Caco-2 (cell line): ENCODE data around the gene APLF. TPM values are rescaled to one million over a fixed set of nuclear protein-coding genes. Genes with fewer than 3 reads are reported as not detected.

Experiments
- Bru-seq: library from RNA; stranded (reverse); fragments of 400-500 nt; gene quantifications from one replicate; lab custom pipeline; 2021; lab: Mats Ljungman, UMichigan
- BruChase-seq, 2 experiments: library from RNA; stranded (reverse); fragments of 400-500 nt; gene quantifications; one replicate each; lab custom pipeline; 2021; lab: Mats Ljungman, UMichigan
- BruUV-seq: library from RNA; stranded (reverse); fragments of 400-500 nt; replicated peaks from 2 replicates; lab custom pipeline; 2021; lab: Mats Ljungman, UMichigan
- CTCF ChIA-PET: fragments of 300-600 bp; sonication (Branson Sonifier 250); formaldehyde crosslinking; loops from one replicate; lab custom pipeline; 2022; ENCODE audit warnings: antibody characterized with exemption; lab: Charles Lee
- POLR2A ChIA-PET: fragments of 300-600 bp; sonication (Branson Sonifier 250); formaldehyde crosslinking; loops from one replicate; lab custom pipeline; 2022; ENCODE audit warnings: antibody characterized with exemption; lab: Charles Lee
- DNase-seq, 2 experiments: peaks; one replicate each; pipeline versions ENCODE4 v3.0.0 to v3.0.0-alpha.2; 2020 to 2022
- H3K27me3 ChIP-seq: replicated peaks from 2 replicates; pipeline ENCODE4 v1.6.0; 2011; ENCODE audit warnings: low read length; ENCODE audit not compliant: control insufficient read depth, insufficient read depth
- H3K36me3 ChIP-seq: 2 replicates; pipeline ENCODE4 v1.5.1; 2011; ENCODE audit warnings: low read length; ENCODE audit not compliant: control insufficient read depth, insufficient read depth
- H3K4me1 ChIP-seq: fragments of 250-450 bp; sonication (Bioruptor Pico); 2 replicates; pipeline ENCODE4 v1.5.1; 2020; ENCODE audit warnings: mild to moderate bottlenecking
- H3K4me3 ChIP-seq: 2 replicates; pipeline ENCODE4 v1.5.1; 2011; ENCODE audit warnings: low read depth, mild to moderate bottlenecking, control low read depth, low read length
- H3K9me3 ChIP-seq: fragments of 250-450 bp; sonication (Bioruptor Pico); 2 replicates; pipeline ENCODE4 v1.5.1; 2020; ENCODE audit warnings: mild to moderate bottlenecking, moderate library complexity
- H3K27ac Mint-ChIP-seq: one replicate; pipeline ENCODE4 v1.8.0; 2022; ENCODE audit warnings: mixed read lengths; ENCODE audit not compliant: unreplicated experiment
- H3K27me3 Mint-ChIP-seq: one replicate; pipeline ENCODE4 v1.8.0; 2022; ENCODE audit warnings: mixed read lengths; ENCODE audit not compliant: insufficient read depth, unreplicated experiment
- H3K36me3 Mint-ChIP-seq: one replicate; pipeline ENCODE4 v1.8.0; 2022; ENCODE audit warnings: mild to moderate bottlenecking, mixed read lengths; ENCODE audit not compliant: insufficient read depth, unreplicated experiment
- H3K4me1 Mint-ChIP-seq: one replicate; pipeline ENCODE4 v1.8.0; 2022; ENCODE audit warnings: low read depth, mixed read lengths; ENCODE audit not compliant: unreplicated experiment
- H3K4me3 Mint-ChIP-seq: one replicate; pipeline ENCODE4 v1.8.0; 2022; ENCODE audit warnings: mild to moderate bottlenecking, moderate library complexity, mixed read lengths; ENCODE audit not compliant: unreplicated experiment
- H3K9me3 Mint-ChIP-seq: one replicate; pipeline ENCODE4 v1.8.0; 2022; ENCODE audit warnings: mixed read lengths; ENCODE audit not compliant: unreplicated experiment
- CTCF ChIP-seq, 2 experiments: fragments of 200-600 bp in 1 of 2; IDR thresholded peaks; 1 replicate in 1 of 2; 2 replicates in 1 of 2; pipeline versions ENCODE4 v1.5.1 to v1.8.0; 2011 to 2022; ENCODE audit warnings: antibody characterized with exemption in 1 of 2, control low read depth in 1 of 2, inconsistent platforms in 1 of 2, low read depth in 1 of 2, low read length in 1 of 2, mild to moderate bottlenecking in 1 of 2, moderate library complexity in 1 of 2; ENCODE audit not compliant: insufficient read depth in 1 of 2, severe bottlenecking in 1 of 2, unreplicated experiment in 1 of 2
- intact Hi-C: fragments of 100-400 bp; cut with micrococcal nuclease; formaldehyde crosslinking; loops from one replicate; pipeline ENCODE4 v1.10.0; 2022; ENCODE audit not compliant: unreplicated experiment
- long read RNA-seq: library from polyadenylated mRNA; stranded (forward); transcript quantifications from one replicate; pipeline ENCODE4 v2.0.0, GENCODE V29; 2022
- total RNA-seq: library from RNA; stranded (reverse); gene quantifications from 2 replicates; pipeline ENCODE4 v1.2.3, GENCODE V29; 2022

The APLF gene
- 3.9 and 4.0 TPM in 2 replicates for total RNA-seq
- Bru-seq, nascent RNA = percentile 48 among the genes with signal in this experiment
- percentile 54 among the genes with signal in this experiment for BruChase-seq, experiment 1, labeled RNA remaining after a 2-hour chase
- percentile 48 among the genes with signal in this experiment for BruChase-seq, experiment 2, labeled RNA remaining after a 6-hour chase
- long read RNA-seq, partial matches to known transcripts = 0 of 6 reads
- long read RNA-seq, other reads (novel, unspliced or antisense) = 3 of 6 reads

- Histone ChIP-seq H3K27me3 (no peaks in the 10 kb centered on the region), H3K4me1 (peaks cover 36% of the 10 kb centered on the region), H3K4me3 (peak within 1 kb of the TSS; percentile 95), H3K9me3 (no peaks in the 10 kb centered on the region), H3K36me3 (no peaks in the 10 kb centered on the region)
- no peaks in the 10 kb centered on the region for H3K27me3 Mint-ChIP-seq
- CTCF ChIA-PET = interaction anchor here (1.1 to 3.8 kb wide), 8 partner anchors 20 to 458 kb away, joined by 3 to 18 read pairs (median 6); no protein-coding TSS in a partner anchor
- peak within 1 kb of the TSS; percentile 95 for H3K27ac Mint-ChIP-seq
- DNase-seq = peak; percentile 98 to 99
- peak within 1 kb of the TSS; percentile 95 for H3K4me3 Mint-ChIP-seq
- no TSS peak for BruUV-seq
- intact Hi-C loops = loop anchor here (1.0 to 5.0 kb wide), 2 partner anchors 248 to 440 kb away; no protein-coding TSS in a partner anchor
- peaks cover 8% of the 10 kb centered on the region for H3K36me3 Mint-ChIP-seq
- TF ChIP-seq CTCF (IDR thresholded peaks at IDR 0.05; ENCODE audit: insufficient read depth in 1 of 2, low read depth in 1 of 2, low read length in 1 of 2, severe bottlenecking in 1 of 2, unreplicated experiment in 1 of 2) = no peak
- H3K4me1 Mint-ChIP-seq = peaks cover 27% of the 10 kb centered on the region
- POLR2A ChIA-PET = no interaction called here
- no peaks in the 10 kb centered on the region for H3K9me3 Mint-ChIP-seq
Measured at GRCh38 chr2:68467077-68467960, at the start of gene APLF, which contains the start of gene FBXO48. Gene APLF (plus strand): TSS chr2:68467585. CDS start chr2:68467732, 147 bp downstream. Gene FBXO48 (minus strand): TSS chr2:68467294. CDS start chr2:68465145, 2,149 bp downstream.

- Histone ChIP-seq H3K27me3 (no peaks in the 10 kb centered on the region; the same call in 1 of the 2 replicates), H3K4me3 (no peak overlapping the region), H3K9me3 (no peaks in the 10 kb centered on the region), H3K36me3 (no peaks in the 10 kb centered on the region), H3K4me1 (no peaks in the 10 kb centered on the region)
- DNase-seq = no peak
- Mint-ChIP-seq H3K4me3 (no peak overlapping the region), H3K27ac (no peak overlapping the region), H3K36me3 (no peaks in the 10 kb centered on the region), H3K9me3 (no peaks in the 10 kb centered on the region), H3K27me3 (peaks cover 13% of the 10 kb centered on the region), H3K4me1 (no peaks in the 10 kb centered on the region)
- BruUV-seq = no TSS peak
- intact Hi-C loops = no loop called here
- ChIA-PET CTCF (no interaction called here), POLR2A (no interaction called here)
- no peak for TF ChIP-seq CTCF (IDR thresholded peaks at IDR 0.05; ENCODE audit: insufficient read depth in 1 of 2, low read depth in 1 of 2, low read length in 1 of 2, severe bottlenecking in 1 of 2, unreplicated experiment in 1 of 2)
Measured at GRCh38 chr2:68417926-68418325, 49.5 kb upstream of the APLF start.

GRCh38 chr2:68418419-68418818 lies 49.0 kb upstream of the APLF start:
- Mint-ChIP-seq H3K4me3 (no peak overlapping the region), H3K9me3 (no peaks in the 10 kb centered on the region), H3K27ac (no peak overlapping the region), H3K4me1 (no peaks in the 10 kb centered on the region), H3K36me3 (no peaks in the 10 kb centered on the region), H3K27me3 (peaks cover 11% of the 10 kb centered on the region)
- POLR2A ChIA-PET = no interaction called here
- intact Hi-C loops = no loop called here
- no peaks in the 10 kb centered on the region for H3K36me3 ChIP-seq
- no peaks in the 10 kb centered on the region for H3K4me1 ChIP-seq
- H3K9me3 ChIP-seq = no peaks in the 10 kb centered on the region
- no peak overlapping the region for H3K4me3 ChIP-seq
- DNase-seq = no peak
- BruUV-seq = no TSS peak
- H3K27me3 ChIP-seq = no peaks in the 10 kb centered on the region; the same call in 1 of the 2 replicates
- TF ChIP-seq CTCF (IDR thresholded peaks at IDR 0.05; ENCODE audit: insufficient read depth in 1 of 2, low read depth in 1 of 2, low read length in 1 of 2, severe bottlenecking in 1 of 2, unreplicated experiment in 1 of 2) = no peak
- CTCF ChIA-PET = interaction anchor here (0.6 kb wide), 1 partner anchor 304 kb away, joined by 3 read pairs; no protein-coding TSS in a partner anchor
